Prostate gland (tissue), 2 donors: ENCODE measurements around the gene PTMA.

ENCODE experiments used
- CTCF ChIP-seq, 4 experiments: fragments of 200-600 bp in 2 of 4; fragments of 450-650 bp in 2 of 4; sonication (generic) in 2 of 4; IDR thresholded peaks; 1 replicate in 3 of 4; 2 replicates in 1 of 4; pipeline ENCODE4 v1.5.1; 2016 to 2019; ENCODE audit warnings: antibody characterized with exemption in 4 of 4, mild to moderate bottlenecking in 2 of 4, moderate library complexity in 2 of 4
- POLR2A ChIP-seq: fragments of 450-650 bp; IDR thresholded peaks from one replicate; pipeline ENCODE4 v1.6.1; 2016; ENCODE audit warnings: antibody characterized with exemption, mild to moderate bottlenecking
- POLR2AphosphoS5 ChIP-seq: sonication (generic); formaldehyde crosslinking; IDR thresholded peaks from one replicate; pipeline ENCODE4 v1.6.1; 2017; ENCODE audit warnings: antibody characterized with exemption

GRCh38 chr2:231671270-231672050, 36.9 kb upstream of the PTMA start:
- no peak for TF ChIP-seq CTCF (IDR thresholded peaks at IDR 0.05)
- TF ChIP-seq POLR2A = no peak
- no peak for TF ChIP-seq POLR2AphosphoS5
